GM12892 (cell line): ENCODE results near the gene ESPNL.

Source experiments
- POLR2A ChIP-seq: IDR thresholded peaks from 2 replicates; pipeline ENCODE4 v1.6.1; 2011; ENCODE audit warnings: low read depth, low read length, control low read depth
- POLR2AphosphoS5 ChIP-seq: IDR thresholded peaks from 2 replicates; pipeline ENCODE4 v1.6.1; 2011; ENCODE audit warnings: low read depth, low read length, control low read depth

DNA sequence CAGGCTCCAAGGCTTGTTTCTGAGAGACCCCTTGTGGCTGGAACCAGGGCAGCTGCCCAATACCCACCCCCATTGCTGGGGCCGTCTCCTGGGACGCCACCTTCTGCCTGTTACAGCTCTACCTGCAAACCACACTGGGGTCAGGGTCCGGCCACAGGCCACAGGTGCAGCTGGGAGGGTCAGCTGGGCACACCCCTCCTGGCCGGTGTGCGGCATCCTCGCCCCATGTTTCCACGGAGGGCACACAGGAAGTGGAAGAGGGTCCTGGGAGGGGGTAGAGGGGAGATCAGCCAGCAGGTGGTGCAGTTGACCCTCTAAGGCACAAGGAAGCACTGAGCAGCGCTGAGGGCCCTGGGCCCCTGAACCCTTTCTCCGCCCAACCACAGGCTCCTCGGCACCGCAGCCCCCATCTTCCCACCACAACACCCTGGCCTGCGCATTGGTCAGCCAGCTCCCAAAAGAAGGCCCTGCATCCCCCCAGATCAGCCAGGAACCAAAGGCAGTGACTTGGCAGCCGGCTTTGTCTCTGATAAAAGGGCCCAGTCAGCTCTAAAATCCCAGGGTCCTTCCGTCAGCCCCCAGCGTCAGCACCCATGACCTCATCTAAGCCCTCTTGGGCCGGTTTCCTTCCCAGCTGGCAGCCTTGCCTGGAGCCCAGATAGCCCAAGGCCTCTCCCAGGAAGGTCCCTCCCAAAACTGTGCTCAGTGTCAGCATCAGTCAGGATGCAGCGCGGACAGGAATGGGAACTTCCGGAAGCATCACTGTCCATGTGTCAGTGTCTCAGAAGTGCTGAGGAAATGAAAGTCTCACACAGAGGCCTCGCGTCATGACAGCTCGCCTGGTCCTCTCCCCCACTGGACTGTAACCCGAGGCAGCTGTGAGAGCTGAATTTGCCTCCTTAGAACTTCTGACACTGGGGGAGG is 60.3 kb downstream of the ESPNL start:
- no peak for TF ChIP-seq POLR2A
- no peak for TF ChIP-seq POLR2AphosphoS5
